NT2/D1 (cell line): Measurements from ENCODE around the gene RANBP10.
A peak's percentile ranks its signal among the peaks of the same experiment; 100 is the strongest.

ENCODE experiments used
- DNase-seq: peaks from one replicate; pipeline ENCODE4 v3.0.0-alpha.2; 2011; ENCODE audit warnings: low read depth, low spot score
- H3K27me3 ChIP-seq: 2 replicates; pipeline ENCODE4 v1.6.0; 2011; ENCODE audit warnings: mild to moderate bottlenecking; ENCODE audit not compliant: insufficient read length, insufficient read depth
- H3K36me3 ChIP-seq: 2 replicates; pipeline ENCODE4 v1.6.1; 2011; ENCODE audit warnings: mild to moderate bottlenecking, low read length, mixed read lengths; ENCODE audit not compliant: insufficient read depth, insufficient read length
- H3K4me1 ChIP-seq: 2 replicates; pipeline ENCODE4 v1.5.1; 2011; ENCODE audit not compliant: insufficient read depth, insufficient read length
- H3K4me3 ChIP-seq: 2 replicates; pipeline ENCODE4 v1.5.1; 2011; ENCODE audit warnings: low read depth; ENCODE audit not compliant: insufficient read length
- H3K9ac ChIP-seq: 2 replicates; pipeline ENCODE4 v1.6.0; 2011; ENCODE audit warnings: low read depth; ENCODE audit not compliant: insufficient read length
- H3K9me3 ChIP-seq: 2 replicates; pipeline ENCODE4 v1.5.1; 2011; ENCODE audit warnings: mild to moderate bottlenecking, low read length; ENCODE audit not compliant: insufficient read depth
- SUZ12 ChIP-seq: IDR thresholded peaks from 2 replicates; pipeline ENCODE4 v1.6.1; 2011; ENCODE audit not compliant: insufficient read length, insufficient read depth; ENCODE audit errors: extremely low read depth
- YY1 ChIP-seq: IDR thresholded peaks from 2 replicates; pipeline ENCODE4 v1.6.1; 2011; ENCODE audit not compliant: insufficient read length, insufficient read depth
- ZNF274 ChIP-seq: IDR thresholded peaks from 2 replicates; pipeline ENCODE4 v1.6.1; 2011; ENCODE audit warnings: mild to moderate bottlenecking, low read depth, low read length

RANBP10 gene

GRCh38 chr16:67718668-67719047, 87.7 kb downstream of the RANBP10 start:
- H3K9ac ChIP-seq = peak overlapping the region; percentile 90
- H3K9me3 ChIP-seq = no peaks in the 10 kb centered on the region
- peaks cover 2% of the 10 kb centered on the region for H3K4me1 ChIP-seq
- peaks cover 4% of the 10 kb centered on the region for H3K27me3 ChIP-seq
- peak overlapping the region; percentile 82 for H3K4me3 ChIP-seq
- no peak for DNase-seq
- TF ChIP-seq YY1 (no peak), ZNF274 (no peak), SUZ12 (no peak)
- peaks cover 9% of the 10 kb centered on the region for H3K36me3 ChIP-seq

DNA sequence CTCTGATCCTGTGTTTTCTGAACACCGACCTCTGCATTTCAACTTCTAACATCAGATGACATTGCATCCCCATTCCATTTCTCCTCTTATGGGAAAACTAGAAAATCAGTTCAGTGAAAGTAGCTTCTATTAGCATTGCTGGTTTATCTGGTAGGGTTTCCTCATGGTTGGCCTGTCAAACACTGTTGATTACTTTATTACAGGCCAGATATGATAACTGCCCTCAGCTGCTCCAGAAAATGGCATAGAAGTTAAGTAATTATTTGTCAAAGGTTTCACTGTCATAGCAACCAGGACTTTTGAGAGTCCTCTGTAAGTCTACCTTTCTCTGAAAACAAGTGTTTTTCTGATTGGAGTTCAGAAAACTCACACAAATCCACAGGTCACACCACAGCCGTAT, 90.3 kb downstream of the RANBP10 start:
- Histone ChIP-seq H3K4me3 (no peak overlapping the region), H3K9me3 (no peaks in the 10 kb centered on the region), H3K9ac (no peak overlapping the region), H3K4me1 (no peaks in the 10 kb centered on the region), H3K36me3 (peaks cover 7% of the 10 kb centered on the region), H3K27me3 (peaks cover 4% of the 10 kb centered on the region)
- DNase-seq = no peak
- TF ChIP-seq ZNF274 = no peak
- no peak for TF ChIP-seq SUZ12
- no peak for TF ChIP-seq YY1

- no peak for DNase-seq
- Histone ChIP-seq H3K27me3 (peaks cover 4% of the 10 kb centered on the region), H3K4me3 (no peak overlapping the region), H3K36me3 (peaks cover 7% of the 10 kb centered on the region), H3K9me3 (no peaks in the 10 kb centered on the region), H3K4me1 (no peaks in the 10 kb centered on the region), H3K9ac (no peak overlapping the region)
- no peak for TF ChIP-seq ZNF274
- no peak for TF ChIP-seq SUZ12
- TF ChIP-seq YY1 = no peak
Observed at GRCh38 chr16:67714522-67714921, 91.8 kb downstream of the RANBP10 start.

DNA sequence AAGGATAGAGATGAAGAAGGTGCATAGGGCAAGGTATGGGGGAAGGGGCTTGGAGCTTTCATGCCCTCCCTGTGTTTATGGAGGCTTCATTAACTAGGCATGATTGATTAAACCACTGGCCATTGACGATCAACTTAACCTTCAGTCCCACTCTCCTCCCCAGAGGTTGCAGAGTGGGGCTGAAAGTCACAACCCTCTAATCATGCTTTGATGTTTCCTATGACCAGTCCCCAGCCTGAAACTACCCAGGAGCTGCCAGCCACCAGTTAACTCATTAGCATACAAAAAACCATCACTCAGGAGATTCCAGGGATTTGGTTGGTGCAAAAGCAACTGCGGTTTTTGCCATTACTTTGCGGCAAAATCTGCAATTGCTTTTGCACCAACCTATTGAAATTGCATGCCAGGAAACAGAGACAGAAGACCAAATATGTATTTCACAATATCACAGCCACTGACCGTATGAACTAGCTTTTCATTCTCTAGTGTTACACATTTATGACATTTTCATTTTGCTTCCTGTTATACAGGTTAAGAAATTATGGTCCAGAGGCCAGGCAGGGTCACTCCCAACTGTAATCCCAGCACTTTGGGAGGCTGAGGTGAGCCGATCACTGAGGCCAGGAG, 92.6 kb downstream of the RANBP10 start:
- Histone ChIP-seq H3K4me3 (no peak overlapping the region), H3K9me3 (no peaks in the 10 kb centered on the region), H3K9ac (no peak overlapping the region), H3K36me3 (peaks cover 7% of the 10 kb centered on the region), H3K27me3 (peaks cover 4% of the 10 kb centered on the region), H3K4me1 (no peaks in the 10 kb centered on the region)
- TF ChIP-seq SUZ12 = no peak
- no peak for TF ChIP-seq YY1
- no peak for TF ChIP-seq ZNF274
- DNase-seq = no peak

DNA sequence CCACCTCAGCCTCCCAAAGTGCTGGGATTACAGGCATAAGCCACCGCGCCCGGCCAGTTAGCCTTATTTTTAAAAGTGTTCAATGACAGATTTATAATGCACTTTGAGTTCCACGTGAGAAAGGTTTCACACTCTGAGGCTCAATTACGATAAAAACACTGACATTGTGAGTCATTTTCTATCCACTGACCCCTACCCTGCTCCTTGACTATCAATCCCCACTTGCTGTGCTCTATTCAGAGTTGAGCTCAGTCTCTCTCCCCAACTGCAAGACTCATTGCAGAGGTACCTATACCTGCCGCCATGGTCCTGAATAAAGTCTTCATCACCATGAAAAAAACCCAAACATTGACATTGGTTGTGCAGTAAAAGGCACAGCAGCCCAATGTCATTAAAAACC, 95.8 kb downstream of the RANBP10 start:
- H3K9ac ChIP-seq = no peak overlapping the region
- H3K4me1 ChIP-seq = no peaks in the 10 kb centered on the region
- no peak overlapping the region for H3K4me3 ChIP-seq
- H3K36me3 ChIP-seq = no peaks in the 10 kb centered on the region
- no peaks in the 10 kb centered on the region for H3K27me3 ChIP-seq
- H3K9me3 ChIP-seq = no peaks in the 10 kb centered on the region
- TF ChIP-seq YY1 = no peak
- no peak for TF ChIP-seq SUZ12
- TF ChIP-seq ZNF274 = no peak
- no peak for DNase-seq

GRCh38 chr16:67709050-67709449, 97.3 kb downstream of the RANBP10 start:
- H3K9ac ChIP-seq = no peak overlapping the region
- DNase-seq = no peak
- no peaks in the 10 kb centered on the region for H3K4me1 ChIP-seq
- no peaks in the 10 kb centered on the region for H3K27me3 ChIP-seq
- H3K36me3 ChIP-seq = peaks cover 4% of the 10 kb centered on the region
- TF ChIP-seq YY1 (no peak), ZNF274 (no peak), SUZ12 (no peak)
- no peaks in the 10 kb centered on the region for H3K9me3 ChIP-seq
- H3K4me3 ChIP-seq = no peak overlapping the region

DNA sequence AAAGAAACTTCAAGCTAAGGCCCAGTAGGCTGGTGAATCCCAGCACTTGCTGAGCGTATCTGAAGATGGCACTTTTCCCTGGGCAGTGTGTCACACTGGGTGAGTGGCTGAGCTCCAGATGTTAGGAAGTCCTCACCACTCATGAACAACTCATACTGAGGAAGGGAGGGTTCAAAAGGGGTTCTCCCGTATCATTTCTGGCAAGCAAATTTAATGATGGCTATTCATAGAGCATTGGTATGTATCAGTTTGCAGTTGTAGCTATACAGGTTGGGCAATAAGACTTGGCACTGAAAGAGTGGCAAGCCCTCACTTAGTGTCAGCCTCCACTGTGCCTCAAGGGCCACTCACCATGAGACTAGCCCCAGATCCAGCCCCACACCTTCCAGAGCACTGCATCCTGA, 98.0 kb downstream of the RANBP10 start:
- no peaks in the 10 kb centered on the region for H3K4me1 ChIP-seq
- H3K9me3 ChIP-seq = no peaks in the 10 kb centered on the region
- peaks cover 4% of the 10 kb centered on the region for H3K36me3 ChIP-seq
- TF ChIP-seq ZNF274 (no peak), YY1 (no peak), SUZ12 (no peak)
- no peak overlapping the region for H3K4me3 ChIP-seq
- H3K9ac ChIP-seq = no peak overlapping the region
- H3K27me3 ChIP-seq = no peaks in the 10 kb centered on the region
- DNase-seq = no peak
